HG02884 (cell line): Measurements from ENCODE around the gene TMIGD1.
A peak's percentile ranks its signal among the peaks of the same experiment; 100 is the strongest.

Source experiments
- ATAC-seq: cut with Tn5 transposase; IDR thresholded peaks from one replicate; pipeline ENCODE4 v1.9.1; 2021; ENCODE audit warnings: mild to moderate bottlenecking, moderate library complexity; ENCODE audit not compliant: unreplicated experiment

Gene TMIGD1

DNA sequence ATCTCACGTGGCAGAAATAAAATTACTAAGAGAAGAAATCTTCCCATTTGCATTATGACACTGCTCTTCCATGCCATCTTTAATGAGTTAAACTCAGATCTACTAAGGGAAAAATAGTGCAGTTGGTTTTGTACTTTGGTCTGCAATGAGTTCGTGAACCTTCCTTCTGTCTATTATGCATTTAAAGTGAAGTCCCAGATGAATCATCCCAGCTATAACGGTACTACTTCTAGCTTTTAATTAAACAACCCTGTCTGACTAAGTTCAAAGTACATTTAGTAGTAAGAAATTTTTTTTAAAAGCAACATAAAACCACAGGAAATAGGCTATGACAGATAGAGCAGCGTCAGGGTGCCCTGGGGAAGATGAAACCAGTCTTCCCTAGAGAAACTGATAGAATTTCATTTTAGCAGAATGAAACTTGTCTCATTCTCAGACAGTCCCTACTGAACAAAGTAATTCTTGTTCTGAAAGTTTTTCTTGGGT, 1.8 kb downstream of the TMIGD1 start:
- no peak for ATAC-seq

DNA sequence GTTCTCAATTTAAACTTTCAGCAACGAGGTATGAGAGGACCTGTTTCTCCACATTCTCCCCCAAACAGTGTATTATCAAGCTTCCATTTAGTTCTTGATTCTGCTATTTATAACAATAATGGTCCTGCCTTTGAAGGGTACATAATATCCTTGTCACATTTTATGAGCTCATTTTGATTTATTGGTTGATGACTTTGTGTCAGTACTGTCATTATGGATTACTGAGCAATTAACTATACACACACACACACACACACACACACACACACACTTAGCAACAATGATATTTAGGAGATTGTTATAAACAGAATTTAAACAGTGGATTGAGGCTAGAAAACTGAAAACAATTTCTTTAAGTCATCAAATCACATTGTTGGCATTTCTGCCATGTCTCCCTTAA, 7.0 kb downstream of the TMIGD1 start:
- ATAC-seq: no peak

DNA sequence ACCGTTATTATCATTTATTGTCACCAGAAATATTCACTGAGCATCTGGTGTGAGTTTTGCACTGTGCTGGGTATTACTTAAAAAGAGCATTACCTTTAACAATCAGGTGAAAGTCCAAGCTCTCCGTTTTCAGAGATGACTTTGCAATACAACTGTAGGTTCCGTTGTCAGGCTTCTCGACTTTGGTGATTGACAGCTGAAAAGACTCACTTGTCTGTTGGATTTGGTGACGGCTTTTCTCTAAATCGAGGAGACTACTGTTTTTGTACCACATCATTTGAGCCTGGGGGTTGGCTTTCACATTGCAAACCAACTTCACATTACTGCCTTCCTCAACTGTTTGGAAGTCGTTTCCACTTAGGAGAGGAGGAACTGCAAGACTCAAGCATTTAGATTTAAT, 9.1 kb downstream of the TMIGD1 start:
- ATAC-seq: no peak

DNA sequence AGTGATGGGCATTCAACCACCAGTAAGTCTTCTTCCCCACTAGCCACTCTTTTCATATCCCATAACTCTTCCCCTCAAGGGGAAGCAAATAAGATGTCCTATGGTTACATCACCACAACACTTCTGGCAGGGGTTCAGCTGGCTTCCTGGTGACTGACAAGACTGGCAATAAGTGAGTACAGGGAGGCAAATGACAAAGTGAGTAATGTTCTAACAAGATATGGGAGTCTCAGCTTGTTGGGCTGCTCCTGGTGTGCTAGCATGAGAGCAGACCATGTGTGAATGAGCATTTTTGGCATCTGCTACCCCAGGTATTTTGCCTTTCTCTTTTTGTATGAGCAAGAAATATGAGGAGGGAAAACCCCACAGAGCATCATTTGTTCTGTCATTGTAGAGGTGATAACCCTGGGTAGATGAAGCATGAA, 9.9 kb downstream of the TMIGD1 start:
- ATAC-seq: no peak

DNA sequence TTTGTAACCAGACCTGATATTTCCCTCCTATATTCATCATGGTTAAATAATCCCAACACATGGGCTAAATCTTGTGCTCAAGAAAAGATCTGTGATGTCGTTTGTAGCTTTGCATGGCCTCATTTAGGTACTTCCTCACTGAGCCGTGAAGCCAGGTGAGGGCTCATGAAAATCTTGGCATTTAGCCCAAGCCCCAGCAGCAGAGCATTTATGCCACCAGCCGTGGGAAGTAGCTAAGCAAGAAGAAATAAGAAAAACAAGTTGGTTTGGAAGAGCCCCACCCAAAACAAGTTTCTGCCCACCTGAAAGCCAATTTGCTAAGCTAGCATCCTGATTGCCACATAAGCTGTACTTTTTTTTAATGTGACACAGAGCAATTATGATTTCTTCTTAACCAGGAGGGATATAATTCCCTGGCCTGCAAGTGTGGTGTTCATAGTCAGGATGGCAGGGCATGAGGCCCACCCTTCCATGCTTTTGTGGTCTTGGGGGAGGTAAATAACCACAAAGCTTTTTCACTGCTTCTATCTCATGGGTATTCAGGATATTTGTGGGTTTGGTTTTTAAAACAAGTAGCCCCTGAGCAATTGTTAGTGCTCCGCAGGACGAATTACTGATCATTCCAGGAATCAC, 10.5 kb downstream of the TMIGD1 start:
- no peak for ATAC-seq

DNA sequence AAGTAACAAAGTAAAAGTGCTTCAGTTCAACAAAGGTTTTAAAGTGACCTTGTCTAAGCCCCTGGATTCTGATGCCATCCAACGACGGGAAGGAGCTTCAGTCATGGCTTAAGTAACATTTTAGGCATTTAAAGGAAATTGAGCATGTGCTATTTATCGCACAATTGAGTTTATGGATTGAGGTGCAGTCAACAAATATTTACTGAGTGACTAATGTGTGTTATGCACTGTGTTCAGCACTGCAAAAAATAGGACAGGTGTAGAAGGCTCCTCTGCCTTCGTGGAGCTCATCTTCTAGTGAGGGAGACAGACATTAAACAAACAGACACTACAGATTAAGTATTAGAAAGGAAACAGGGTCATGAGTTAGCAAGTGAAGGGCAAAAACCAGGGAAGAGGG, 12.5 kb downstream of the TMIGD1 start:
- ATAC-seq: no peak

DNA sequence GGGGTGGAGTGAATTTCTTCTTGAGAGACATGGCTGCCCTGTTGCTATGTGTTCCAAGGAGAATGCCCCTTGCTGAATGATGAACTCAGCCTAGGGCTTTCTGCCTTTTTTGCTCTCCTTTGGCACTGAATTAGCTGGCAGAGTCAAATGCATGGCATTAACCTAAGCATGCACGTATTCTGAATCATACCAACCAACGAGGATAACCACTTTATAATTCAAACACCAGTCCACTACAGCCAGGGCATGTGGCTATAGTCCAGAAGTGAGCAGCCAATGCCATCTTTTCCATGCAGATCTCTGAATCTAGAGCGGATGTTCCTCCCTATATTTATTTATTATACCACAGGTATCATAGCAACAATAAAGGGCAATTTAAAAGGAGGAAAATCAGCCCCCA, 15.7 kb downstream of the TMIGD1 start:
- no peak for ATAC-seq

DNA sequence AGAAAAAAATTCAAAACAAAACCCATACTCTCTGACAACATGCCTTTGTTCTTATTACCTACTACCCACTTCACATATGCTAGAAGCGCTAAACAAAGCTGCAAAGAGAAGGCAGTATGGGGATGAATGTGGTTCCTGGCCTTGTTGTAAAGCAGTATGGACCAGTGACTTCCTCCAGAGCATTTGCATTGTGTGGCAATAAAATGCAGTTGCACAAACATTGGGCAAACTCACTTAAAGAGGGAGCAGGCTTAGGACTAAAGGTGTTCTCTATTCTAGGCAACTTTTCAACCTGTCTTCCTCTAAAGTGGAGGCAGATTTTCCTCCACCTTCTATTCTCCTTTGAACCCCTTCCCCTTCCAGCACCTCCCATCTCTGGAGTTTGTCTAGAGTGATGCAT, 17.1 kb downstream of the TMIGD1 start:
- ATAC-seq: no peak

DNA sequence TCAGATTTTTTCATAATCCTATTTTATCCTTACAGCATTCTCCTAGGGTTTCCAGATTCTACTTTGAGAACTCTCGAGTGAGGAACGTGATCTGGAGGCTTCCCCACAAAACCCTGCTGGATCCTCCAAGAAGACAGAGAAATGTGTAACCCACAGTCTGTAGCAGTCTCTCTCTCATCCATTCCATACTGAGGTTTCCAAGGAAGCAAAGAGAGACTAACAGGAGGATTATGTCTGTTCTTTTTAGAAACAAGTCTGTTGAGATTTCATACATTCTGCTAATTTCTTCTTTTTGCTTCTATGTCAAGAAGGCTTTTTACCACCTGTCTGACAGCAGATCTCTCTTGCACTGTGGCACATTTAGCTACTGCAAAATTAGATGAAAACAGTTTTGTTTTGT, 18.8 kb downstream of the TMIGD1 start:
- ATAC-seq: no peak

DNA sequence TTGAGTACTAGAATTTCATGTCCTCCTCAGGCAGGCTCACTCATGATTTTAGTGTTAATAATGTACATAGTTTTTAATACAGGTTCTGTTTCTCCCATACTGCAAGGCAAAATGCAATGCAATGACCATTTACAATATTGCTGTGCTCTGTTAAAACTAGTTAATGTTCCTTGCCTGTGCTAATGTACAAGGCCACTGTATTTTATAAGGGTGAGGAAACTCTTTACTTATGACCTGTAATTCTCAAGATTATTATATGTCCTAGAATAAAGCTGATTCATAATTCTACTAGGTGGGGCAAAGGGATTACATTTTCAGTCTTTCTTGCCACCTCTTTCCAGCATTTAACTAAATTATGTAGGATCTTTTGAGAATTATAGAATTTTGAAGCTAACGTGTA, 19.4 kb downstream of the TMIGD1 start:
- ATAC-seq: no peak

DNA sequence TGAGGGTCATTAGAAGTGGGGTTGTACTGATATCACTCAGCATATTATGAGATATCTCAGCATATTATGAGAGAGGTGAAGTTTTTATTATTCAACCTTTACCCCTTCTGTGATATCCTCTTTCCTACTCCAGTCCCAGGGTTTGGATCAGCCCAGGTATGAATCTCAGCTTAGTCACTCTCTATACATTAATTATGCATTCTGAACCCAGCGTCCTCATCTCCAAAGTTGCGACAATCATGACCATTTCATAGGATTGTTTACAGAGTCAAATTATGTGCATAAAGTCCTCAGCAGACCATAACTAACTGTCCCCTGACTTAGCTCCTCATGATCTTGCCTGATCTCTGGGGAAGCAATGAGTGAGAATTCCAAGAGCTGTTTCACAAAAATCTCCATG, 21.6 kb downstream of the TMIGD1 start:
- ATAC-seq: no peak

DNA sequence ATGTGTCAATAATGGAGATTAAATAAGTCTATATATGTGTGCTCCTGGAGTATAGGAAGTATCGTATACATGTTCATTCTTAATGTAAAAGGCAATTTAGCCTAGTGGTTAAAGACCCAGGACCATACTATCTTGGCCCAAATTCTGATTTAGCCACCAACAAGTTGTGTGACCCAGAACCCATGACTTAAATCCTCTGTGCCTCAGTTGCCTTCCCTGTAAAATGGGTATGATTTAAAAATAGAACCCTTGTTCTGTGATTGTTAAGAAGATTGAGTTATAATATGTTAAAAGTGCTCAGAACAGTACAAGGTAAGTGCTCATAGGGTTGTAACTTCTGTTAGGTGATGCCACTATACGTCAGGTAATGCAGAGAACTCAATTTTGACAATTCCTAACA, 23.3 kb downstream of the TMIGD1 start:
- no peak for ATAC-seq

DNA sequence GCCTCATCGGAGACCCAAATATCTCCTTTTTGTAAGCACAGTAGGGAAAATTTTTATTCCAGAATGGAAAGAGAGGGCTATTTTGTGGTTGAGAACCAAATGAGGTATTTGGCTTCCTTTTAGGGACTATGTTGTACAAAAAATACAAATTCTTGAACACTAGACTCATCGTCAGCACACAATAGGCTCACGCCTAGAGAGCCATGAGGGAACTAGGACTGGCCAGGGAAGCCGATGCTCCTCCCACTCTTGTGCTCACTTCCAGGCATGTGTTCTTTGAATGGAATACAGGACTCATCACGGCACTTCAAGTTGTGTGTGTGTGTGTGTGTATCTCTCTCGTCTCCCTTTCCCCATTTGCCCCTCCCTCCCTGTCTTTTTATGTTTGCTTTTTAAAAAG, 24.3 kb downstream of the TMIGD1 start:
- no peak for ATAC-seq

DNA sequence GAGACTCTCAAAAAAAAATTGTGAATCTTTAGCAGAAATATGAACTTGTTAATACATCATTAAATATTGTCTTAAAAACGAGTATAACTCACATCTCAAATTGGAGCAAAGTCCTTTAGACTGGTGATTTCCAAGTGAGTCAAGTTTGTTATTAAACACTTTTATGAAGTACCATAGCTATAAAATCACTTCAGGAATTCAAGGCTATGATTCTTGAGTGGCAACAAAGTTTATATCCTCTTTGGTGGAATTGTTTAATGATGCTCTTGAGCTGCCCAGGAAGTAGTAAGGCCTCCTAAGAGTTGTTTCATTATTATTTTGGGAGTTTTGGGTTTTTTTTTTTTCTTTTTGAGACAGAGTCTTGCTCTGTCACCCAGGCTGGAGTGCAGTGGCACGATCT, 25.5 kb downstream of the TMIGD1 start:
- no peak for ATAC-seq

DNA sequence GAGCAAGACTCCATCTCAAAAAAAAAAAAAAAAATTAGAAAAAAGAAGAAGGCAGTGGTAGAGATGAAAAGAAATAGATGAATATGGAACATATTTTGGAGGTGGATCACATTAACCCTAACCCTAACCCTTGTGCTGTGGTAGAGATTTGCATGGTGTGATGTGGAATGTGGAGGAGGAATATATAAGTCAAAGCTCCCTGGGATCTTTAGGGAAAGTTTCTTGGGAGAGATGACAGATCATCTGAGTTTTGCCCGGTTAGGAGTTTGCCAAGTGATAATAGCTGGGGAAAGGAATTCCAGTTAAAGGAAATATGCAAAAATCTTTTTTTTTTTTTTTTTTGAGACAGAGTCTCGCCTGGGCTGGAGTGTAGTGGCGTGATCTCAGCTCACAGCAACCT, 29.1 kb downstream of the TMIGD1 start:
- no peak for ATAC-seq

DNA sequence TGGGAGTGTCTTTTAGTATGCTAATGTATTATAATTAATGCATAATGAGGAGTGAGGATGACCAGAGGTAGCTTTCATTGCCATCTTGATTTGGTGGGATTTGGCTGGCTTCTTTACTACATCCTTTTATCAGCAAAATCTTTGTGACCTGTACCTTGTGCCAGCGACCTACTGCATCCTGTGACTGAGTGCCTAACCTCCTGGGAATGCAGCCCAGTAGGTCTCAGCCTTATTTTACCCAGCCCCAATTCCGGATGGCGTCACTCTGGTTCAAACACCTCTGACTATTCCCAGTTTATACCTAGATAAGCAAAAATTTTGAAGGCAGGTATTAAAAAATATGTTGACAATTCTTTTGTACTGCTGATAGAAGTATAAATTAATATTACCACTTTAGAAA, 31.6 kb downstream of the TMIGD1 start:
- no peak for ATAC-seq

DNA sequence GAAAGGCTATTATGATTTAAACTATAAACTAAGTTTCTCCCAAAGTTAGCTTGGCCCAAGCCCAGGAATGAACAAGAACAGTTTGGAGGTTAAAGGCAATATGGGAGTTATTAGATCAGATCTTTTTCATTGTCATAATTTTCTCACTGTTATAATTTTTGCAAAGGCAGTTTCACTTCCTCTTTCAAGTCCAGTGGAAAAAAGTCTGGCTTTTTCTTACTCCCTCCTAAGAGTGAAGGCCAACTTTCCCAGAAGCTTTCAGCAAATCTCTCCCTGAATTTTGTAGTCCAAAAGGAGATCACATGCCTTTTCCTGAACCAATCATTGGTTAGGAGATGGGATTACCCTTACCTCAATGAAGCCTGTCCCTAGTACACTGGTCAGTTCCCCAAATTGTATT, 33.0 kb downstream of the TMIGD1 start:
- ATAC-seq: no peak

DNA sequence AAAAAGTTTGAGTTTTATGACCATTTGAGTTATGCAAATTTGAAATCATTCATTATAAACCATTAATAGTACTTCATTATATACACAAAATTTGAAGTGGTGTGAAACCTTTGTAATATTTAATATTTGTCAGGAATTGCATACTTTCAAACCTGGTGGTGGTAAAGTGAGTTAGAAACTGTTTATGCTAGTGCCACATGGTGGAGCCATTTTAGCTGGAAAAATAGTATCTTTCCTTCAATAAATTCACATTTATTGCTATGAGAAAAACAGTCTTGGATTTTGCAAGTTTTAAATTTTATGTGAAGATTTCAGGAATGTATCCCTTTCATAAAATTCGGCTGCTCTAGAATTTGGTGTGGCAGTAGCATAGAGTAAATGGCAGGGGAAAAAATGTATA, 34.9 kb downstream of the TMIGD1 start:
- ATAC-seq: no peak

DNA sequence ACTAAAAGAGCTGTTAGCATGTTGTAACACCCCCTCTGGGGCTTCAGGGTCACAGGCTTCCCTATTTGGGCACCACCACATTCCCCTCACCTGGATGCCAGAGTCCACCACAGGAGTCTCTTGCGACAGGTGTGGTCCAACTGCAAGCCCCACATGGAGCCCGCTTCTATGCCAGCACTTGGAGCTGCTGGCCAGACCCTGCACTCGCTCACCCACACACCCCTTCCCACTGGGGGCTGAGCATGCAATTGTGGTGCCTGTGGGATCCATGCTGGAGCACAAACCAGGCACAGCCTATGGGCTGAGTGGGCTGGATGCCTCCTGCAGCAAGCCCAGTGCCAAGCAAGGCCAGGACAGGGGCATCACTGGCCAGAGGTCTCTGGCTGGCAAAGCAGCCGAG, 36.1 kb downstream of the TMIGD1 start:
- ATAC-seq: no peak

DNA sequence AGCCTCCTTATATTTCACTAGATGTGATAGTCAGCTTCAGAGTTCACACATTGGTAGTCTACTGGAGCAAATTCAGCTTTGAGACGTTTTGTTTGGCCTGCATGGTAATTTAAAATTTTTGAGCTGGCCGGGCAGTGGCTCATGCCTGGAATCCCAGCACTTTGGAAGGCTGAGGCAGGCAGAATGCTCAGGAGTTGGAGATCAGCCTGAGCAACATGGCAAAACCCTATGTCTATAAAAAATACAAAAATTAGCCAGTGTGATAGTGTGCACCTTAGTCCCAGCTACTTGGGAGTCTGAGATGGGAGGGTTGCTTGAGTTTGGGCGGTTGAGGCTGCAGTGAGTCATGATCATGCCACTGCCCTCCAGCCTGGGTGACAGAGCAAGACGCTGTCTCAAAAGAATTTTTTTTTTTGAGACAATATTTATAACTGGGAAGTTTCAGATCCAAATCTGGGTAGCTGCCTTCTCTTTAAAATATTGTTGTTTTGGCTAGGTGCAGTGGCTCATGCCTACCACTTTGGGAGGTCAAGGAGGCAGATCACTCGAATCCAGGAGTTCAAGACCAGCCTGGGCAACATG, 37.3 kb downstream of the TMIGD1 start:
- ATAC-seq: no peak

DNA sequence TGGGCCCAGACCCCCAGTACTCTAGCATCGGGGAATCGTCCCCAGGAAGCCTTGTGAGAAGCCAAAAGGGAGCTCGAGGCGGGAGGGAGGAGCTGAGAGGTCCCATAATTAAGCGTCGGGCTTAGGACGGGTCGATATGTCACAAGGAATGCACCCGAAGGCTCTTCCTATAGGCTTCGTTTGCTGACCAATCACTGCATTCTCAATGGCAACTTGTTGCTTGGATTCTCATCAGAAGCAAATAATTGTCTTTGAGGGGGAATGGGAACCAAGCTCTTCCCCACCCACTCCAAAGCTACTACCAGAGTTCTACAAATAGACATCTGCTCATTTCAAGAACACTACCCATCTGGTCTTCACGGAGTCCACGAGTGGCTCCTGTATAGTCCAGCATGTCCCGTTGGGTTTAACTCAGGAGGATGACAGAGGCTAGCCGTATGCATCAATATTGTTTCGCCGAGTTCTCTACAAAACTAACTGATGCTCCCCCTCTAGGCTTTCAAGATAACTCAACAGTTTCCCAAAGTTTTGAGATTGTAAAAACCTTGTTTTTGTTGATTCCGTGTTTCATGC, 41.5 kb downstream of the TMIGD1 start:
- no peak for ATAC-seq

DNA sequence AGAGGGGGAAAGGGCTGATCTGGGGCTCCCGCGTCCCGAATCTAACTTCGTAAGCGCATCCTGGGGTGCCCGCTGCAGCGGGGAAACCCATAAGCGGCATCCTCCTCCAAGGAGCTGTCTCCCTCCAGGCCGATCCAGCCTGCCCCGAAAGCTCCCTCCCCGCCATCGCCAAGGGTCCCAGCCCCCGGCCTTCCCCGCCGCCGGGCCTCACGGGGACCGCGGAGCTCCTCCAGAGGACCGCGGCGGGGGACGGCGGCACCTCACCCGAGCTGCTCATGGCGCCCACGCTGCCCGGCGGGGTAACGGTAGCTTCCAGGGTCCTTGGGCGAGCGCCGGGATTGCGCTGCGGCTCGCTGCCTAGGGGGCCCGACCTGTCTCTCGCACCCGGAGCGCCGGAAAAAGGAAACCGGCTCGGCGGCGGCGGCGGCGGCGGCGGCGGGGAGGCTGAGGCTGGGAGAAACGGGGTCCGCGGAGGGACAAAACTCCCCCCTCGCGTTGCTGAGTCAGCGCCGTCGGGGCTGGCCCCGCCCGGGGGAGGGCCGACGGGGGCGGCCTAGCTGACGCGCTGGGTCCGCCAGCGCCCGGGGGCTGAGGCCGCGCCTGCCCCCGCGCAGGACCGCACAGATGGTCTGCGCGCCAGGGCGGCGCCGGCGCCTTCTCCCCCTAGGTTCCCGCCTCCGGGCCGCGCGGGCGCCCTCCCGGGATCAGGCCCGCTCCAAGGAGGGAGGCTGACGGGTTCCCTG, 42.1 kb downstream of the TMIGD1 start, which contains the start of gene BLMH:
TSS of gene BLMH (minus strand) at position 402 of the 743 bp plus-strand sequence. CDS start at position 277, 125 bp downstream.
- ATAC-seq: peak; percentile 66
